ENCODE measurements around the gene ANAPC13. TPM values are rescaled to one million over a fixed set of nuclear protein-coding genes. Genes with fewer than 3 reads are reported as not detected.

ANAPC13 gene, protein sequence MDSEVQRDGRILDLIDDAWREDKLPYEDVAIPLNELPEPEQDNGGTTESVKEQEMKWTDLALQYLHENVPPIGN
- 70.1 and 76.2 TPM in 2 replicates for total RNA-seq (2014; rRNA removed; shearing (Covaris generic))

DNA sequence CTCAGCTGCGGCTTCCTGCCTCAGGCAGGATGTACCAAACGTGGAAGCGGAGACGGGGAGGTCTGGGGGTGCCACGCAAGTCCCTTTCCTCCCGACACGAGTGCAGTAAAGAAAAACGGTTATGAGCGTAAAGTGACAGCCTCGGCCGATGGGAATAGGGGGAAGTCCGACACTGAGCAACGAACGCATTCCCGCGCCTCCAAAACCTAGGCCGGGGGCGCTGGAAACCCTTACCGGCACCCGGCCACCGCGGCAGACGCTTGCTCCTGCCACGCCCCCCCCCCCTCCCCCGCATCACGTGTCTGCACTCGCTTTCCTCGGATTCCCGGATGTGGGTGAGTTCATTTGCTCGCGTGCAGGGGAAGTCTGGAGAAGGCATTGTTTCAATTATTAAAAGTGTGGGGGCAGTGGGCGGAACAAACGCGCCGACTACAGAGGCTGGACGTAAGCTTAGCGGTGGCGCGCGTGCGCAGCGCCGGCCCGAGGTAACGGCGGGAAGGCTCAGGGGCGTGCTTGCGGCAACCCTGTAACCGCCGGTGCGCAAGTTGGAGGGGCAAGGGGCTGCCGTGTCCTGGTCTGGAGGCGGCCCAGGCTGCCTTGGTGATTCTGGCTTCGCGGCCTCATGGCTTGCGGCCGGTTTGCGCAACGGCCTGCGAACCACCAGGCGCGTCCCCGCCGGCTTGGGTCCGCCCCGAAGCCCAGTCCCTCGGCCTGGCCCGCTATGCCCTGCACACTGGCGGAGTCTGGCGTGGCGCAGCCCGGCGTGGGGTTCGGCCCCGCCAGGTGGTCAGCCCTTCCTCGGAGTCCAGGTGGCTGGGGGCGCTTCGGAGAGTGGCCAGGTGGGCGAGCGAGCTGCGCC lies at the start of gene ANAPC13, which contains the start of gene CEP63:
Gene ANAPC13, minus strand, starts transcription at position 268 of the 859 bp plus-strand sequence. CDS start 3,081 bp downstream, outside the sequence.
Gene CEP63, plus strand, starts transcription at position 340 of the 859 bp plus-strand sequence. CDS start 9,264 bp downstream, outside the sequence.
- peak within 1 kb of the TSS; percentile 94 for H3K27ac ChIP-seq
- DNase-seq, result peak; percentile 98
- peaks cover 4% of the 10 kb centered on the region; the same call in 1 of the 2 replicates for H3K4me1 ChIP-seq
- no peaks in the 10 kb centered on the region for H3K9me3 ChIP-seq (replicated peaks)
- no peaks in the 10 kb centered on the region for H3K27me3 ChIP-seq
- peaks cover 12% of the 10 kb centered on the region; the same call in 1 of the 2 replicates for H3K36me3 ChIP-seq
- H3K4me3 ChIP-seq, result peak within 1 kb of the TSS; percentile 86

DNA sequence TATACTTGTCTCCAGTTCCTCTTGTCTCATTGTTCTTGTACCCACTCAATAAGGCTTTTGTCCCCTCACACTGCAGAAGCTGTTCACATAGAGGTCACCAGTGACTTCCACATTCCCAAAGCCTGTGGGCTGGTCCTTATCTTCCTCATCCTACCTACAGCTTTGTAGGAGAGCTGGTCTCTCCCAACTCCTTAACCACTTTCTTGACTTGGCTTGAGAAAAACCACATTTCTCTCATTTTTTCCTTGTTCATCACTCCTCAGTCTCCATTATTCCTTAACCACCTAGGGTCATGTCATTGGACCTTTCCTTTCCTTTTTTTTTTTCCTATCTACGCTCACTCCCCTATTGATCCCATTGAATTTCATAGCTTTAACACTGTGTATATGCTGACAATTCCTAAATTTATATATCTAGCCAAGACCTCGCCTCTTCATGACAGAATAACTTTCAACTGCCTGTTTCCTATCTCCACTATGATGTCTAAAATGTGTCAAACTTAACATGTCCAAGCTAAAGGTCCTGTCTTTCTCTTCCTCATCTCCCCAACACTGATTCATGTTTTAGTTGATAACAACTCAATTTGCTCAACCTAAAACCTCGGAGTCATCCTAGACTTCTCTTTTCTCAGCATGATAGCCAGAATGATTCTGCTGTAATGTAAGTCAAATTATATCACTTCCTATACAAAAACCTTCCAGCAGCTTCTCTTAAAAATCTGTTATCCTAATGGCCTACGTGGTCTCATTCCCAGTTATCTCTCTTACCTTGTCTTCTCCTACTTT lies 49.6 kb upstream of the ANAPC13 start:
- H3K27me3 ChIP-seq, result no peaks in the 10 kb centered on the region
- no peak for DNase-seq
- H3K9me3 ChIP-seq (replicated peaks), result no peaks in the 10 kb centered on the region
- H3K27ac ChIP-seq, result no peak overlapping the region
- H3K36me3 ChIP-seq, result peaks cover 7% of the 10 kb centered on the region; the same call in 1 of the 2 replicates
- no peak overlapping the region for H3K4me3 ChIP-seq
- H3K4me1 ChIP-seq, result no peaks in the 10 kb centered on the region

DNA sequence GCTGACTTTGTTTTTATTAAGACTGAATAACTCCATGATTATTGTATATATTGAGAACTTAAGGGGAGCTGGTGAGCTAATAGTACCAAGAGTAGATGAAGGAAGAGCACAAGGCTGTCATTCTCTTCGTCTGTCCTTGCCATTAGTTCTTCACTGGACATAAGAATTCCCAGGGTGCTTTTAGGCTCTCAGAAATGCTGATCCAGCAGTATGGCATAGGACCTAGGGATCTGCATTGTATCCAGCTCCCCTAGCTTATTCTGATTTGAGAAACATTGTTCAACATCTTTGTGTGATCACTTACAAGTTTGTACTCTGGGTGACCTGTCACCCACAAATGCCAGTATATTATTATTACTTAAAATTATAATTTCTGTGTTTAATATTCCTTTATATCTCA lies 47.7 kb upstream of the ANAPC13 start:
- Histone ChIP-seq H3K27me3 (no peaks in the 10 kb centered on the region), H3K4me1 (no peaks in the 10 kb centered on the region), H3K36me3 (0 out of 2 replicates have a peak, but pooled peaks cover 5% of the 10 kb centered on the region), H3K27ac (no peak overlapping the region), H3K9me3 (replicated peaks) (no peaks in the 10 kb centered on the region), H3K4me3 (no peak overlapping the region)
- no peak for DNase-seq

DNA sequence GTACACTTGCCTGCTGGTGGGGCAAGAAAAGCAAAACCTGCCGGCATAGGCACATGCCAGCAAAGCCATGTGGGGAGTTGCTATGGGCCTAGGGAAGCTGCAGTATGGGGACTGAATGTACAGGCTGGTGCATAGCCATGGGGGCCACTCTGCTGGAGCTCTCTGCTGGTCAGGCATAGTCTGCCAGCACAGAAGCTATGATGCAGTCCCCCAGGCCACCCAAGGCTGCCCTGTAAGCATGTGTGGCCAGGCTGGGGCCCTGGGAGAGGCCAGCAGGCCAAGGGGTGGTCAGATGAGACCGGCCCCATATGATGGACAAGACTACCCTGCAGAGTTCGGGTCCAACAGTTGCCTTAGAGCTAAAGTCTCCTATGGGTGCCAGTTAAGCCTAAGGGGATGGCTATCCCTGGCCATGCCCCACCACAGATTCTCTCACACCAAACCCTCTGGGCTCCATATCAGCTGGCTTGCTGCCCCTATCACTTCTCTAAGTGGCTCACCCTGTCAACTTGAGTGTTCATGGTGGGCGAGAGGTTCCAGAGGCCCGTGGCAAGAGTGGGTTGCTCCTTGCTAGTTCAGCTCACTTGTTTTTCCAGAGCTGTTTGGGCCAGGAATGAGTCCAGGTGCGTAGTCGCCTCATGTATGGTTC lies 41.9 kb upstream of the ANAPC13 start:
- Histone ChIP-seq H3K9me3 (replicated peaks) (peaks cover 22% of the 10 kb centered on the region), H3K27ac (no peak overlapping the region), H3K4me1 (no peaks in the 10 kb centered on the region), H3K36me3 (peaks cover 3% of the 10 kb centered on the region; the same call in 1 of the 2 replicates), H3K27me3 (no peaks in the 10 kb centered on the region), H3K4me3 (no peak overlapping the region)
- no peak for DNase-seq

DNA sequence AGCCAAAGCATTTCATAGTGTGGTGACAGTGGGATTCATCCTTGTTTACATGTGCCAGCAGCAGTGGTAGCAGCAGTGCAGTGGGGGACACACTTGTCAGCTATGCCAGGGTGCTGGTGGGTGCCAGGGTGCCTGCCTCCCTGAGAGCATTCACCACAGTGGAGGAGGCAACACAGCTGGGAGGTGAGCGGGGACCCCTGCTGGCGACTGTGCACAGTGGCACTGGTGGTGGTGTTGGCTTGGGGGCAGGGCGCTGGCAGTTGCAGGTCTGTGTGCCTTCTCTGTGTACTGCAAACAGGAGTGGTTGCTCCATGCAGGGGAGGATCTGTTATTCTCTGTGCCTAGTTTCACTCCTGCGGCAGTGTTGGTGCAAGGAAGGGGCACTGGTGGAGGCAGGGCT lies 41.3 kb upstream of the ANAPC13 start:
- peaks cover 23% of the 10 kb centered on the region for H3K9me3 ChIP-seq (replicated peaks)
- H3K4me3 ChIP-seq, result no peak overlapping the region
- peaks cover 3% of the 10 kb centered on the region; the same call in 1 of the 2 replicates for H3K36me3 ChIP-seq
- DNase-seq, result no peak
- H3K27ac ChIP-seq, result no peak overlapping the region
- no peaks in the 10 kb centered on the region for H3K4me1 ChIP-seq
- no peaks in the 10 kb centered on the region for H3K27me3 ChIP-seq

DNA sequence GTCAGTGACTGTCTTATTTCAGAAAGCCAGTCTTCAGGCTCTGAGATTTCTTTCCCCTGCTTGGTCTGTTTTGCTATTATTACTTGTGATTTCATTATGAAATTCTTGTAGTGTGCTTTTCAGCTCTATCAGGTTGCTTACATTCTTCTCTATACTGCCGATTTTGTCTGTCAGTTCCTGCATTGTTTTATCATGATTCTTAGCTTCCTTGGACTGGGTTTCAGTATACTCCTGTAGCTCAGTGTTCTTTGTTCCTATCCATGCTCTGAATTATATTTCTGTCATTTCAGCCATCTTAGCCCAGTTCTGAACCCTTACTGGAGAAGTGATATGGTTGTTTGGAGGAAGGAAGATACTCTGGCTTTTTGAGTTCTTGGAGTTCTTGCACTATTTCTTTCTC lies 40.5 kb upstream of the ANAPC13 start:
- no peak for DNase-seq
- no peak overlapping the region for H3K4me3 ChIP-seq
- peaks cover 23% of the 10 kb centered on the region for H3K9me3 ChIP-seq (replicated peaks)
- H3K4me1 ChIP-seq, result no peaks in the 10 kb centered on the region
- peaks cover 3% of the 10 kb centered on the region; the same call in 1 of the 2 replicates for H3K36me3 ChIP-seq
- no peaks in the 10 kb centered on the region for H3K27me3 ChIP-seq
- H3K27ac ChIP-seq, result no peak overlapping the region

DNA sequence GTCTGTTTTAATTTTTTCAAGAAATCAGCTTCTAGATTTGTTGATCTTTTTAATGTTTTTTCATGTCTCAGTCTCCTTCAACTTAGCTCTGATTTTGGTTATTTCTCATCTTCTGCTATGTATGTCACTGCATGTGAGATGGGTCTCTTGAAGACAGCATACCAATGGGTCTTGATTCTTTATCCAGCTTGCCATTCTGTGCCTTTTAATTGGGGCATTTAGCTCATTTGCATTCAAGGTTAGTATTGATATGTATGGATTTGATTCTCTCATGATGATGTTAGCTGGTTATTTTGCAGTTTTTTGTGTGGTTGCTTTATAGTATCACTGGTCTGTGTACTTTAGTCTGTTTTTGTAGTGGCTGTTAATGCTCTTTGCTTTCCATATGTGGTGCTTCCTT lies 39.5 kb upstream of the ANAPC13 start:
- H3K27ac ChIP-seq, result no peak overlapping the region
- no peak overlapping the region for H3K4me3 ChIP-seq
- H3K27me3 ChIP-seq, result no peaks in the 10 kb centered on the region
- peaks cover 23% of the 10 kb centered on the region for H3K9me3 ChIP-seq (replicated peaks)
- DNase-seq, result no peak
- no peaks in the 10 kb centered on the region for H3K4me1 ChIP-seq
- peaks cover 4% of the 10 kb centered on the region for H3K36me3 ChIP-seq

DNA sequence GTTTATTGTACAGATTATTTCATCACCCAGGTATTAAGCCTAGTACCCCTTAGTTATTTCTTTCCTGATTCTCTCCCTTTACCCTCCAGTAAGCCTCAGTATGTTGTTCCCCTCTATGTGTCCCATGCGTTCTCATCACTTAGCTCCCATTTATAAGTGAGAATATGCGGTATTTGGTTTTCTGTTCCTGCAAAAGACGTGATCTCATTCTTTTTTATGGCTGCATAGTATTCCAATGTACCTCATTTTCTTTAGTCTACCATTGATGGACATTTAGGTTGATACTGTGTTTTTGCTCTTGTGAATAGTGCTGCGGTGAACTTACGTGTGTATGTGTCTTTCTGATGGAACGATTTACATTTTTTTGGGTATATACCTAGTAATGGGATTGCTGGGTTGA lies 36.8 kb upstream of the ANAPC13 start:
- no peaks in the 10 kb centered on the region for H3K4me1 ChIP-seq
- no peak for DNase-seq
- H3K9me3 ChIP-seq (replicated peaks), result peaks cover 29% of the 10 kb centered on the region
- peaks cover 11% of the 10 kb centered on the region for H3K36me3 ChIP-seq
- H3K27ac ChIP-seq, result no peak overlapping the region
- H3K4me3 ChIP-seq, result no peak overlapping the region
- H3K27me3 ChIP-seq, result no peaks in the 10 kb centered on the region

DNA sequence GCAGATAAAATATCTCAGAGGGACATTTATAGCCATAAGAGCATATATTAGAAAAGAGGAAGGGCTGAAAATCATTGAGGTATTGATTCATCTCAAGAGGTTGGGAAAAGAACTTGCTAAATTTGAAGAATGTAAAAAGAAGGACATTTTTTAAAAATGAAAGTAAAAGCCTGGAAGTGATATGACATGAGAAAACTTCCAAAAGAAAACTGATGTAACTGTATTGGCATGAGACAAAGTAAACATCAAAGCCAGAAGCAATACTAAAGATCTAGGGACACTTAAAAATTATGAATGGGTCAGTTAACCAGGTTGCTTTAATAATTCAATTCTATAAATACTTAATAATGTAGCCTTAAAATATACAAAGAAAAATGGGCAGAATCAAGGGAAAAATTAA lies 32.0 kb upstream of the ANAPC13 start:
- no peak overlapping the region for H3K4me3 ChIP-seq
- no peak for DNase-seq
- H3K27ac ChIP-seq, result no peak overlapping the region
- no peaks in the 10 kb centered on the region for H3K4me1 ChIP-seq
- peaks cover 8% of the 10 kb centered on the region for H3K9me3 ChIP-seq (replicated peaks)
- no peaks in the 10 kb centered on the region for H3K27me3 ChIP-seq
- peaks cover 22% of the 10 kb centered on the region for H3K36me3 ChIP-seq

DNA sequence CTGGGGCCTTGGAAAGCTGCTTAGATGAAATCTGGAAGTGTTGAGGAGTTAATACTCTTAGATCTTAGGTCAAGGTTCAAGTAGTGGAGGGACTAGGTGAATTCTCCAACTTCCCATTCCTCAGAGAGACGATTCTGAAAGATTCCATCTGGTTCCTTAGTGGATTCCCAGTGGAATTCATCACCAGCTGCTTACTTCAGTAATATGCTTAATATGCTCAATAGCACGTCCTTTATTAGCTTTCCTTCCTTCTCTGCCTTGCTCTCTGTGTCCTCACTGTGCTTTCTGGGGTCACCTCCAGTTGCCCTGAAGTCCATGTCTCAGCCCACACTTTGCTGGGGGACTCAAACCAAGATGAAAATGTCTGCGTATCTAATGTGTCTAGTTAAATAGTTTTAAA lies 31.1 kb upstream of the ANAPC13 start:
- H3K4me3 ChIP-seq, result no peak overlapping the region
- no peaks in the 10 kb centered on the region for H3K4me1 ChIP-seq
- no peaks in the 10 kb centered on the region for H3K27me3 ChIP-seq
- no peak for DNase-seq
- H3K36me3 ChIP-seq, result peaks cover 26% of the 10 kb centered on the region
- peaks cover 6% of the 10 kb centered on the region for H3K9me3 ChIP-seq (replicated peaks)
- H3K27ac ChIP-seq, result no peak overlapping the region

DNA sequence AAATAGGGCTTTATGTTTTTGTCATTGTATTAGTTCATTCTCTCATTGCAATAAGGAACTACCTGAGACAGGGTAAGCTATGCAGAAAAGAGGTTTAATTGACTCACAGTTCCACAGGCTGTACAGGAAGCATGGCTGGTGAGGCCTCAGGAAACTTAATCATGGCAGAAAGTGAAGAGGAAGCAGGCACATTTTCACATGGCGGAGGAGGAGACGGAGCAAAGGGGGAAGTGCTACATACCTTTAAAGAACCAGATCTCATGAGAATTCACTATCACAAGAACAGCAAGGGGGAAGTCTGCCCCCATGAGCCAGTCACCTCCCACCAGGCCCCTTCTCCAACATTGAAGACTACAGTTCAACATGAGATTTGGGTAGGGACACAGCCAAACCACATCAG lies 25.7 kb upstream of the ANAPC13 start:
- Histone ChIP-seq H3K4me3 (no peak overlapping the region), H3K9me3 (replicated peaks) (no peaks in the 10 kb centered on the region), H3K4me1 (no peaks in the 10 kb centered on the region), H3K36me3 (peaks cover 45% of the 10 kb centered on the region), H3K27me3 (no peaks in the 10 kb centered on the region), H3K27ac (no peak overlapping the region)
- DNase-seq, result no peak

DNA sequence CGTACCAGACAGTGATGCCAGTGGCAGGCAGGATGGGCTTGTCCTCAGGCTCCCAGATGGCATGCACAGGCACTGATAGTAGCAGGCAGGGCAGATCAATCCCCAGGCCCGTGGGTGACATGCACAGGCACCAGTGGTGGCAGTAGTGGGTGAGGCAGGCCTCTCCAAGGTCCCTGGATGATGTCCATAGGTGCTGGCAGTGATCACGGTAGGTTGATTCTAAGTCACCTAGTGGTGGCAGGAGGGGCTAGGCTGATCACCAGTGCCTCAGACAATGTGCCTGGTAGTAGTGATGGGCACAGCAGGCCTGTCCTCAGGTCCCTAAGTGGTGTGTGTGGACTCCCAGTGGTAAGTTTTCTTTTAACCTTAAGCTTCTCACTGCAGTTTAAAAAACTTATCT lies 19.7 kb upstream of the ANAPC13 start:
- H3K27me3 ChIP-seq, result no peaks in the 10 kb centered on the region
- H3K4me1 ChIP-seq, result peaks cover 3% of the 10 kb centered on the region; the same call in 1 of the 2 replicates
- H3K9me3 ChIP-seq (replicated peaks), result peaks cover 7% of the 10 kb centered on the region; the same call in 1 of the 2 replicates
- no peak overlapping the region for H3K4me3 ChIP-seq
- H3K27ac ChIP-seq, result no peak overlapping the region
- peaks cover 27% of the 10 kb centered on the region for H3K36me3 ChIP-seq
- no peak for DNase-seq

DNA sequence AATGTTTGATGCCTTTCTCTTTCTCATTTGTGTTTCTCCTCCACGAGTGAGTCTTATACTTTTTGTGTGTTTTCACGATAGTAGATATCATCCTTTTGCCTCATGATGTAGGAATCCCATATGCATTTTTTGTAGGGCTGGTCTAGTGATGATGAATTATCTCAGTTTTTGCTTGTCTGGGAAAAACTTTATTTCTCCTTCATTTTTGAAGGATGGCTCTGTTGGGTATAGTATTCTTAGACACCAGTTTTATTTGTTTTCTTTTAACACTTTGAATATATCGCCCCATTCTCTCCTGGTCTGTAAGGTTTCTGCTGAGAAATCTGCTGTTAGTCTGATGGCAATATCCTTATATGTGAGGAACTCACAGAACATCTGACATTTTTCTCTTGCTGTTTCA lies 18.3 kb upstream of the ANAPC13 start:
- Histone ChIP-seq H3K4me1 (peaks cover 3% of the 10 kb centered on the region; the same call in 1 of the 2 replicates), H3K9me3 (replicated peaks) (peaks cover 7% of the 10 kb centered on the region; the same call in 1 of the 2 replicates), H3K36me3 (peaks cover 20% of the 10 kb centered on the region), H3K4me3 (no peak overlapping the region), H3K27me3 (no peaks in the 10 kb centered on the region), H3K27ac (no peak overlapping the region)
- no peak for DNase-seq

DNA sequence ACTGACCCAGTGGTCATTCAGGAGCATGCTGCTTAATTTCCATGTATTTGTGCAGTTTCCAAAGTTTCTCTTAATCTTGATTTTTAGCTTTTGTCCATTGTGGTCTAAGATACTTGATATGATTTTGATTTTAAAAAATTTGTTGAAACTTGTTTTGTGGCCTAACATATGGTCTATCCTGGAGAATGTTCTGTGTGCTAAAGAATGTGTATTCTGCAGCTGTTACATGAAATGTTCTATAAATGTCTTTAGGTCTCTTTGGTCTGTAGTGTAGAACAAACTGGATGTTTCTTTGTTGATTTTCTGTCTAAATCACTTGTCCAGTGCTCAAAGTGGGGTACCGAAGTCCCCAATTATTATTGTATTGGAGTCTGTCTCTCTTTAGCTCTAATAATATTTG lies 17.5 kb upstream of the ANAPC13 start:
- Histone ChIP-seq H3K4me3 (no peak overlapping the region), H3K27ac (peak overlapping the region; percentile 18), H3K36me3 (peaks cover 16% of the 10 kb centered on the region), H3K9me3 (replicated peaks) (peaks cover 7% of the 10 kb centered on the region; the same call in 1 of the 2 replicates), H3K27me3 (no peaks in the 10 kb centered on the region), H3K4me1 (peaks cover 3% of the 10 kb centered on the region; the same call in 1 of the 2 replicates)
- DNase-seq, result peak in 1 of 2 experiments; percentile 13

Measured in SJCRH30 (cell line).